GM15510 (cell line): ENCODE data around the gene CDK5RAP3.

Experiments used
- POLR2A ChIP-seq: IDR thresholded peaks from 3 replicates; pipeline ENCODE4 v1.6.1; 2011; ENCODE audit warnings: borderline replicate concordance; ENCODE audit not compliant: insufficient read length; ENCODE audit errors: extremely low read depth

CDK5RAP3 gene

GRCh38 chr17:47983492-47984223 lies 12.7 kb downstream of the CDK5RAP3 start:
- TF ChIP-seq POLR2A, result no peak

GRCh38 chr17:47986520-47986919 lies 15.6 kb downstream of the CDK5RAP3 start:
- no peak for TF ChIP-seq POLR2A

- TF ChIP-seq POLR2A, result no peak
These were observed 16.4 kb downstream of the CDK5RAP3 start for GRCh38 chr17:47987240-47987835.

- no peak for TF ChIP-seq POLR2A
These were observed 18.2 kb downstream of the CDK5RAP3 start for GRCh38 chr17:47989159-47989558.

- TF ChIP-seq POLR2A, result no peak
These were observed 18.8 kb downstream of the CDK5RAP3 start for GRCh38 chr17:47989700-47990099.

- no peak for TF ChIP-seq POLR2A
These were observed 20.2 kb downstream of the CDK5RAP3 start for GRCh38 chr17:47990962-47991731.

- no peak for TF ChIP-seq POLR2A
These were observed 21.3 kb downstream of the CDK5RAP3 start for GRCh38 chr17:47992216-47992615.

DNA sequence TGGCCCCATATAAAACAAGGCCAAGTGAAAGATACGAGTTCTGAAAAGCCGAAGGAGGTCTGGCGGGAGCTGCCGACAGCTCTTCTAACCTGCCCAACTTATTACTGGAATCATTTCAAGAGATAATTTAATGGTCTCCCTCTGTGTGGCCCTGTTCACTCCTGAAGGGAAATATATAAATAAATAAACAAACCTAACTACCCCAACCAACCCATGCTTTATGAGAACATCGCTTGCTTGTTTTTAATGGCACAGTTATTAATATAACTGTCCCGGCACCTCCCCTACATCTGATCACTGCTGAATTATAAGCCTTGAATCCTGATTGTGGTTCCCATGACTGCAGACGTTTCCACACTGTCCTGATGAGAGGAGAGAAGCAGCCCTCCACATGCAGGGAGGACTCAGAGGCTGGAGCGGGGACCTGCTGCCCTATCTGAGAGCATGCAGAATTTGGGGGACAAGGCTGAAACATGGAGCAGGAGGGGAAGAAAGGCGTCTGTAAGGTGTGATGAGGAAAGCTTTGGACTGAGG lies 22.2 kb downstream of the CDK5RAP3 start:
- no peak for TF ChIP-seq POLR2A

- no peak for TF ChIP-seq POLR2A
These were observed 23.1 kb downstream of the CDK5RAP3 start for GRCh38 chr17:47993964-47994363.

DNA sequence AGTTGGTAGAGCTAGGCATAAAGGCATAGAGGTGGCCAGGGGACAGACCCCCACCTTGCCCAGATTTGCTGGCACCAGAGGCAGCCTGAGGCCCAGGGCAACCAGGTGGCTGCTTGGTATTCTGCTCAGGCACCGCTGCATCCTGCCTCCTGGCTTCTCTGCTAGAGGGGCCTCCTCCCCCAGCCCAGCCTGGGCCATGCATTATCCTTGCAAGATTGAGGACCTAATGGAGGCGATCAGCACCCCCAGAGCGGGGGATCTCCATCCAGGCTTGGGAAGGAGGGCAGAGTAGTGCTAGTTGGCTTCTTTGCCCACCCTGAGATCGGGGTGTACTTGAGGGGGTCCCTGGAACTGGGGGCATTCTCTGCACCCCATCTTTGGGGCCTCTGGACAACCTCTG lies 23.8 kb downstream of the CDK5RAP3 start:
- TF ChIP-seq POLR2A, result no peak

- no peak for TF ChIP-seq POLR2A
These were observed 24.5 kb downstream of the CDK5RAP3 start for GRCh38 chr17:47995241-47995935.

DNA sequence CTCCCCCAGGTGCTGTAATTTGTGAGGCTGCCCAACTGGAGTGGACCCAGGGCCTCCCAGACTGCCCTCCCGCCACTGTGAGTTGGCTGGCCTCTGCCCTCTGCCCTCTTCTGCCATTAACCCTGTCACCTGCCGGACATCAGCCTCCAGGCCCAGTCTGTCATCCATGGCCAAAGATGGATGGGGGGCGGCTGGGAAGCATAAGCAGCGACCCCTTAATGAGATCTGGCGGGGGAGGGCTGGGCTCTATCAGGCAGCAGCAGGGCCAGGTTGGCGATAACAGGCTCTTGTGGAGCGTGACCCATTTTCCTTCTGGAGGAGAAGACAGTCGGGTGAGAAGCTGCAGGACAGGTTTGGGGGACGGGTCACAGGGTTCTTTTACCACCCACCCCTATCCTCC lies 25.3 kb downstream of the CDK5RAP3 start:
- TF ChIP-seq POLR2A, result no peak

DNA sequence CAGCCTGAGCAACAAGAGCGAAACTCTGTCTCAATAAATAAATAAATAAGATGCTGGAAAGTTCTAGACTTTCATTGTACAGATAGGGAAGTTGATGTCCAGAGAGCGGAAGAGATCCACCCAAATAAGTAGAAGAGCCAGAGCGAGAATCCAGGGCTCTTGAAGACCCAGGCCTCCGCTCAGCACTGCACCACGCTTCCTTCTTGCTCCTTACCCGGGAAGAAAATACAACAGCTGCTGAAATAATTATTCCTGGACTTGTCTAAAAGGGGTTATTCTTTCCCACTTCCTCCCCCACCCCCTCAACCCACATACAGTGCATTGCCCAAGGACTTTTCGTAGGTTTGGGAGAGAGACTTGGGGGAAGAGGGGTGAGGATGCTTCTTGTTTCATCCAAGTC lies 26.7 kb downstream of the CDK5RAP3 start:
- no peak for TF ChIP-seq POLR2A

GRCh38 chr17:47998044-47998443 lies 27.1 kb downstream of the CDK5RAP3 start:
- TF ChIP-seq POLR2A, result no peak

DNA sequence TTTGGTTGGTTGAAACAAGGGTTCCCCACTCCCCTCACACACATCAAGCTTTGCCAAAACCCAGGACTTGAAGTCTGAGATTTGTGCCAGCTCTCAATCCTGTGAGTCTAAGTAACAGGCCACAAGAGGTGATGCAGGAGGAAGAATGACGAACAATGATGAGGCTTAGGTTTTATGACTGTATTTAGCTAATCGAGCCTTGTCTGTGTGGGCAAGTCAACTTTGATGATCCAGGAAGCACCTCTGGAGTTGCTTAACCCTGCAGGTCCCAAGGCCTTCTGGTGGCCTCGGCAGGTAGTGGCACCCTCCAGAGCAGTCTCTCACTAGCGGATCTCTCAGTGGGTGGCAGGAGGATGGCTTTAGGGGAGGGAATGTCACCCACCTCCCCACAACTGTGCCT lies 28.7 kb downstream of the CDK5RAP3 start:
- TF ChIP-seq POLR2A, result no peak
